Thyroid gland (tissue), 4 donors: ENCODE results near the gene EPS15. TPM values are rescaled to one million over a fixed set of nuclear protein-coding genes. Genes with fewer than 3 reads are reported as not detected.

Experiments
- DNase-seq, 2 donors: peaks; one replicate each; pipeline ENCODE4 v3.0.0-alpha.2; 2019
- H3K27ac ChIP-seq, 3 donors: fragments of 200-600 bp; sonication (generic); 1 replicate in 2 of 3; 2 replicates in 1 of 3; pipeline ENCODE4 v1.5.1; 2016 to 2019; ENCODE audit warnings: mild to moderate bottlenecking in 1 of 3, moderate library complexity in 1 of 3
- H3K27me3 ChIP-seq: fragments of 200-600 bp; sonication (generic); one replicate; pipeline ENCODE4 v1.5.1; 2019
- H3K36me3 ChIP-seq, 2 donors: fragments of 200-600 bp; sonication (generic); one replicate each; pipeline ENCODE4 v1.5.1; 2016 to 2019
- H3K4me1 ChIP-seq, 2 donors: fragments of 200-600 bp; sonication (generic); one replicate each; pipeline ENCODE4 v1.5.1; 2017 to 2019
- H3K4me3 ChIP-seq, 3 donors: fragments of 200-600 bp; sonication (generic); replicated peaks in 1 of 3; 1 replicate in 2 of 3; 2 replicates in 1 of 3; pipeline ENCODE4 v1.5.1; 2016; ENCODE audit warnings: mild to moderate bottlenecking in 1 of 3
- H3K9me3 ChIP-seq: fragments of 200-600 bp; sonication (generic); one replicate; pipeline ENCODE4 v1.5.1; 2017
- CTCF ChIP-seq, 6 experiments: fragments of 200-600 bp in 3 of 6; fragments of 450-650 bp in 3 of 6; sonication (generic) in 3 of 6; IDR thresholded peaks; one replicate each; pipeline ENCODE4 v1.5.1; 2016 to 2019; ENCODE audit warnings: antibody characterized with exemption in 6 of 6, mild to moderate bottlenecking in 2 of 6, inconsistent platforms in 1 of 6, moderate library complexity in 1 of 6
- POLR2A ChIP-seq, 2 donors: fragments of 450-650 bp; IDR thresholded peaks; one replicate each; pipeline ENCODE4 v1.6.1; 2017; ENCODE audit warnings: antibody characterized with exemption in 2 of 2, mild to moderate bottlenecking in 2 of 2, moderate library complexity in 1 of 2
- WGBS, 2 donors: methylation state at CpG; one replicate each; pipeline ENCODE4 v1.1.5; 2017; 5-methylcytosine and 5-hydroxymethylcytosine counted together
- intact Hi-C: fragments of 100-400 bp; cut with DNase I; formaldehyde crosslinking; loops from one replicate; pipeline ENCODE4 v1.15.1; 2023
- total RNA-seq, 4 donors: library from RNA; depleted of rRNA; stranded (reverse); fragments of >200 nt; gene quantifications; one replicate each; pipeline ENCODE4 v1.2.3, GENCODE V29; 2016

Gene EPS15
- total RNA-seq, 4 donors from 2014 or later = 88.0 to 128 (median 102) TPM

- H3K4me3 ChIP-seq = no peak overlapping the region
- intact Hi-C loops = no loop called here
- H3K27me3 ChIP-seq = no peaks in the 10 kb centered on the region
- H3K27ac ChIP-seq = no peak overlapping the region
- no peaks in the 10 kb centered on the region for H3K4me1 ChIP-seq
- H3K9me3 ChIP-seq = no peaks in the 10 kb centered on the region
- WGBS, 2 donors = 88% methylated on average over 5 of the region's 5 CpGs
- TF ChIP-seq POLR2A (IDR thresholded peaks at IDR 0.05) (no peak), CTCF (IDR thresholded peaks at IDR 0.05) (no peak)
- DNase-seq = no peak
- H3K36me3 ChIP-seq = no peaks in the 10 kb centered on the region
Measured at GRCh38 chr1:51558375-51558924, 39.4 kb upstream of the EPS15 start.

GRCh38 chr1:51557168-51557567 is 38.1 kb upstream of the EPS15 start:
- Histone ChIP-seq H3K27ac (no peak overlapping the region), H3K27me3 (no peaks in the 10 kb centered on the region), H3K36me3 (no peaks in the 10 kb centered on the region), H3K4me3 (no peak overlapping the region), H3K9me3 (no peaks in the 10 kb centered on the region), H3K4me1 (no peaks in the 10 kb centered on the region)
- intact Hi-C loops = no loop called here
- no peak for TF ChIP-seq CTCF (IDR thresholded peaks at IDR 0.05)
- no peak for TF ChIP-seq POLR2A (IDR thresholded peaks at IDR 0.05)
- DNase-seq = no peak

DNA sequence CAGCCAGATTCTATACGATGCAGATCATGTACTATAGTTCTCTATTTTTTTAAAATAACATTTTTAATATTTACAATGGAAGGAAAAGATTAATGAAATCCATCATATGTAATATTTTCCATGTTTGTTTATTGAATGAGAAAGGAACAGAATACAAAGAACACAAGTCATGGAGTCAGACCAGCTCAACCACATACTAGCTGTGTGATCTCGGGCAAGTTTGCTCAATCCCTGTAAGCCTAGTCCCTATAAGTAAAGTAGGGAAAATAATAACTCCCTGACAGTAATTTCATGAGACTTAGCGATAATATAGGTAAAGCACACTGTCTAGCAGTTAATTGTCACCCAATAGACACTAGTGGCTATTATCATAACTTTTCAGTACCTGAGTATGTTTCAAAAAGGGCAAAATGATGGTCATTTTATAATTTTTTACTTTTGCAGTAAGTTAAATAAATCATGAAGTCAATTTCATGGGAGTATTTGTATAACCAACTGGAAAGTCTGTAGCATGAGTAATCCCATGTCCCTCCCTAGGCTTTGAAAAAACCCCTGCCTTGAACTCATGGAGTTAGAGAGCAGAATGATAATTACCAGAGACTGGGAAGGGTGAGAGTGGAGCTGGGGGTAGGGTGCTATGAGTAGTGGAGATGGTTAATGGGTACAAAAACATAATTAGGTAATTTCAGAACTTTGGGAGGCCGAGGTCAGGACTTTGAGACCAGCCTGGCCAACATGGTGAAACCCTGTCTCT is 37.0 kb upstream of the EPS15 start:
- H3K4me3 ChIP-seq = no peak overlapping the region
- DNase-seq = no peak
- whole genome bisulfite sequencing, 2 donors = 91 to 93% methylated on average over 4 of the region's 4 CpGs
- H3K9me3 ChIP-seq = no peaks in the 10 kb centered on the region
- no peaks in the 10 kb centered on the region for H3K4me1 ChIP-seq
- H3K36me3 ChIP-seq = no peaks in the 10 kb centered on the region
- no peak for TF ChIP-seq CTCF (IDR thresholded peaks at IDR 0.05)
- TF ChIP-seq POLR2A (IDR thresholded peaks at IDR 0.05) = no peak
- H3K27ac ChIP-seq = no peak overlapping the region
- intact Hi-C loops = no loop called here
- no peaks in the 10 kb centered on the region for H3K27me3 ChIP-seq

GRCh38 chr1:51553911-51554310 is 34.8 kb upstream of the EPS15 start:
- intact Hi-C loops = no loop called here
- WGBS, 2 donors = 87 to 93% methylated on average over 3 of the region's 3 CpGs
- H3K27ac ChIP-seq = no peak overlapping the region
- no peaks in the 10 kb centered on the region for H3K36me3 ChIP-seq
- H3K27me3 ChIP-seq = no peaks in the 10 kb centered on the region
- no peak overlapping the region for H3K4me3 ChIP-seq
- no peaks in the 10 kb centered on the region for H3K9me3 ChIP-seq
- no peaks in the 10 kb centered on the region for H3K4me1 ChIP-seq
- TF ChIP-seq POLR2A (IDR thresholded peaks at IDR 0.05) = no peak
- no peak for TF ChIP-seq CTCF (IDR thresholded peaks at IDR 0.05)
- DNase-seq = no peak
